ENCODE results near the gene PAK1.

PAK1 gene

GRCh38 chr11:77361184-77361583 lies 112.7 kb downstream of the PAK1 start:
- DNase-seq = no peak

GRCh38 chr11:77359481-77359880 lies 114.4 kb downstream of the PAK1 start:
- no peak for DNase-seq

- DNase-seq = no peak
Observed at GRCh38 chr11:77353131-77353530, 120.8 kb downstream of the PAK1 start.

- DNase-seq = no peak
Observed at GRCh38 chr11:77351281-77351886, 122.5 kb downstream of the PAK1 start.

GRCh38 chr11:77347948-77348347 lies 125.9 kb downstream of the PAK1 start:
- no peak for DNase-seq

- no peak for DNase-seq
Observed at GRCh38 chr11:77346906-77347603, 126.8 kb downstream of the PAK1 start.

GRCh38 chr11:77345621-77346020 lies 128.3 kb downstream of the PAK1 start:
- no peak for DNase-seq

GRCh38 chr11:77340501-77340900 lies 133.4 kb downstream of the PAK1 start:
- DNase-seq = no peak

GRCh38 chr11:77332259-77332658 lies 141.6 kb downstream of the PAK1 start:
- no peak for DNase-seq

- DNase-seq = no peak
Observed at GRCh38 chr11:77325159-77325558, 148.7 kb downstream of the PAK1 start.

- no peak for DNase-seq
Observed at GRCh38 chr11:77324508-77324907, 149.4 kb downstream of the PAK1 start.

GRCh38 chr11:77322926-77323590 lies 150.8 kb downstream of the PAK1 start:
- DNase-seq = no peak

- DNase-seq = no peak
Observed at GRCh38 chr11:77322506-77322905, 151.4 kb downstream of the PAK1 start.

GRCh38 chr11:77320351-77320750 lies 153.5 kb downstream of the PAK1 start:
- no peak for DNase-seq

- DNase-seq = no peak
Observed at GRCh38 chr11:77318600-77318999, 155.3 kb downstream of the PAK1 start.

GRCh38 chr11:77316733-77317342 lies 157.1 kb downstream of the PAK1 start:
- DNase-seq = no peak

- DNase-seq = no peak
Observed at GRCh38 chr11:77312107-77312506, 161.8 kb downstream of the PAK1 start.

GRCh38 chr11:77311701-77312100 lies 162.2 kb downstream of the PAK1 start:
- DNase-seq = no peak

GRCh38 chr11:77310721-77311120 lies 163.2 kb downstream of the PAK1 start:
- DNase-seq = no peak

GRCh38 chr11:77309401-77310085 lies 164.4 kb downstream of the PAK1 start:
- DNase-seq = no peak

GRCh38 chr11:77308838-77309237 lies 165.1 kb downstream of the PAK1 start:
- DNase-seq = no peak

- no peak for DNase-seq
Observed at GRCh38 chr11:77303328-77303727, 170.6 kb downstream of the PAK1 start.

- no peak for DNase-seq
Observed at GRCh38 chr11:77302752-77303151, 171.1 kb downstream of the PAK1 start.
